Measurements from ENCODE around the gene TTLL4.
"Not testable (repeated sequence)": the region's sequence is repeated elsewhere in the genome, so short reads cannot be mapped to it uniquely, and the experiment has no call there.

TTLL4 gene

GRCh38 chr2:218746470-218746795, 35.8 kb downstream of the TTLL4 start:
- DNase-seq = no peak

DNA sequence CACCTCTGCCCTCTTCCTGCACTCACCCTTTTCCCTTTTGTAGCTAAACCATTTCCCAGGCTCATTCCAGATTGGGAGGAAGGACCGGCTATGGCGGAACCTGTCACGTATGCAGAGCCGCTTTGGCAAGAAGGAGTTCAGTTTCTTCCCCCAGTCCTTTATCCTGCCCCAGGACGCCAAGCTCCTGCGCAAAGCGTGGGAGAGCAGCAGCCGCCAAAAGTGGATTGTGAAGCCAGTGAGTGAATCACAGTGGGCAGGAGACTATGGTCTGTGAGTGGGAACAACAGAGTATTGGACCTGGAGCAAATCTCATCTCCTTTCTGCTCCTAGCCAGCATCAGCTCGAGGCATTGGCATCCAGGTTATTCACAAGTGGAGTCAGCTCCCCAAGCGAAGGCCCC, 36.3 kb downstream of the TTLL4 start:
- no peak for DNase-seq

DNA sequence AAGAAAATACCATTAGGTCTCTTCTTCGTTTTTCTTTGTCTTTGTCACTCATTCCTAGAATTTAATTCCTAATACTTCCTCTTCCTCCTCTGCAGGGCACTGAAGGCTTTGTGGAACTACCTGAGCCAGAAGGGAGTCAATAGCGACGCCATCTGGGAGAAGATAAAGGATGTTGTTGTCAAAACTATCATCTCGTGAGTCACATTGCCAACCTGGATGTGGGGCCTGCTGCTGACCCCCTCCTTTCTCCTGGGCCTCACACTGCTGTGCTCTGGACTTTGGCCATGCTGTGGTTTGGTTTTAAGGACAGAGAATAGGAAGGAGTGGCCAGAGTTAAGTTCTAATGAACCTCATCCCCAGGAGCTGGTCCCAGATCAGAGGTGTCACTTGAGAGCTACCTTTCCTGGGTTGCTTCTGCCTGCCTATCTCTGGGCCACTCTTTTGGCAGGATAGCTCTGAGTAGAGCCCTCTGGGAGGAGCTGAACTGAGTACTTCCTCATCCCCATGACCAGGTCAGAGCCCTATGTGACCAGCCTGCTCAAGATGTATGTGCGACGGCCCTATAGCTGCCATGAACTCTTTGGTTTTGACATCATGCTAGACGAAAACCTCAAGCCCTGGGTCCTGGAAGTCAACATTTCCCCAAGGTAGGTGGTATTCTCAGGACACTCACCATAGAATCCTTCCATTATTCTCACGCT, 38.3 kb downstream of the TTLL4 start:
- no peak for DNase-seq

GRCh38 chr2:218754201-218754600, 43.6 kb downstream of the TTLL4 start:
- DNase-seq = no peak

- DNase-seq = no peak
These were observed 44.1 kb downstream of the TTLL4 start for GRCh38 chr2:218754781-218755180.

GRCh38 chr2:218755198-218755566, 44.5 kb downstream of the TTLL4 start:
- DNase-seq = no peak

GRCh38 chr2:218755567-218756404, 45.2 kb downstream of the TTLL4 start:
- no peak for DNase-seq

GRCh38 chr2:218756599-218757377, 46.2 kb downstream of the TTLL4 start:
- DNase-seq = no peak

DNA sequence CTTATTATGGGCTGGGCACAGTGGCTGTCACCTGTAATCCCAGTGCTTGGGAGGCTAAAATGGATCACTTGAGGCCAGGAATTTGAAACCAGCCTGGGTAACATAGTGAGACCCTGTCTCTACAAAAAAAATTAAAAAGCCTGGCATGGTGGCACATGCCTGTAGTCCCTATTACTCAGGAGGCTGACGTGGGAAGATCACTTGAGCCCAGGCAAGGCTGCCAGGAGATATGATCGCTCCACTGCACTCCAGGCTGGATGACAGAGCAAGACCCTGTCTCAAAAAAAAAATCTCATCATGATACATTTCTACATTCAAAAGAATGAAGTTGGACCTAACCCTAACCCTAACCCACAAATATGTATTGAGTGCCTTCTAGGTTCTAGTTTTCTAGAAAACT, 51.2 kb downstream of the TTLL4 start:
- no peak for DNase-seq

DNA sequence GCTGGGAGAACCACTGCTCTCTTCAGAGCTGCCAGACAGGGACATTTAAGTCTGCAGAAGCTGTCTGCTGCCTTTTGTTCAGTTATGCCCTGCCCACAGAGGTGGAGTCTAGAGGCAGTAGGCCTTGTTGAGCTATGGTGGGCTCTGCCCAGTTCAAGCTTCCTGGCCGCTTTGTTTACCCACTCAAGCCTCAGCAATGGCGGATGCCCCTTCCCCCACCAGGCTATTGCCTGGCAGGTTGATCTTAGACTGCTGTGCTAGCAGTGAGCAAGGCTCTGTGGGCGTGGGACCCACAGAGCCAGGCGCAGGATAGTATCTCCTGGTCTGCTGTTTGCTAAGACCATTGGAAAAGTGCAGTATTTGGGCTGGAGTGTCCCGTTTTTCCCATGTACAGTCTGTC, 62.1 kb downstream of the TTLL4 start:
- not testable (repeated sequence) for DNase-seq

- no peak for DNase-seq
These were observed 63.2 kb downstream of the TTLL4 start for GRCh38 chr2:218773881-218774280.

- DNase-seq = no peak
These were observed 65.9 kb downstream of the TTLL4 start for GRCh38 chr2:218776488-218776887.

- DNase-seq = no peak
These were observed 66.8 kb downstream of the TTLL4 start for GRCh38 chr2:218777276-218777990.

DNA sequence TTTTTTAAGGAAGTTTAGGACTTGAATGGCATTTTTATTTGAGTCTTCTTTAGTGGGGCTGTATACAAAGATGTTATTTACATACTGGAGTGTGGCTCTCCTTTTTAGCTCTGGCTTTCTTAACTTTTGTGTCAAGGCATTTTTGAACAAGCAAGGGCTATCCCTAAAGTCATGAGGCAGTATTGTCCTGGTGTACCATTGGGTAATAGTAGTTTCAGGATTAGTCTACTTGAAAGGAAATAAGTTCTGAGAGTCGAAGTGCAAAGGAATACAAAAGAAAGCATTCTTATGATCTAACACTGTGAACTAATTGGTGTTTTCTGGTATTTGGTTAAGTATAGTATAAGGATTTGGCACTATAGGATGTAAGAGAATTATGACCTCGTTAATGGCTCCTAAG, 69.4 kb downstream of the TTLL4 start:
- no peak for DNase-seq

DNA sequence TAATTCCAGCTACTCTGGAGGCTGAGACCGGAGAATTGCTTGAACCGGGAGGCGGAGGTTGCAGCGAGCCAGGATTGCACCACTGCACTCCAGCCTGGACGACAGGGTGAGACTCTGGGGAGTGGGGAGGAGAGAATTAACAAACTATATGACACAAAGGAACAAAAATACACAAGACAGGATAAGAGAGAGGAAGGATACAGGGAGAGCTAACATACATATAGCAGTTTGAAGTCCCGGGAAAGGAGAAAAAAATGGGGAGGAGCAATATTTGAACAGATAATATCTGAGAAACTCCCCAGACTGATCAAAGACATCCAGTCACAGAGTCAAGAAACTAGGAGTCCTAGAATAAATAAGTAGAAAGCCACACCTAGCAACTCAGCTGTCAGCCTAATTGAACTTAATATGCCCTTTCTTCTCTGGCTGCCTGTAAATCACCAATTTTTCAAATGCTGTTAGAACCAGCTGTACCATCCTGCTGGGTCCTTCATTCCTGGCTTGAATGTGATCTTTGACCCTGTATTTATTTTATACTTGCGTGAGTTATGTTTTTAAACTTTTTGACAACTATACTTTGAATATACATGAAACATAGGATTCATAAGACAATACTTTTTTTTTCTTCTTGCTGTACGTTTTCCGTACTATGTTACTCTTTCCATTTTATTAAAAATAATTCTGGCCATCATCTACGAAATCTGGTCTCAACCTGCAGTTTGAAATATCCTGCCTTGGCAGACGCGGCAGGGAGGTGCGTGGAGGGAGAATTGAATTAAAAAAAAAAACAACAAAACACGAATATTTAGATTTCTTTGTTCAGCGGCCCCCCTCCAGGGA, 70.4 kb downstream of the TTLL4 start:
- DNase-seq = no peak

DNA sequence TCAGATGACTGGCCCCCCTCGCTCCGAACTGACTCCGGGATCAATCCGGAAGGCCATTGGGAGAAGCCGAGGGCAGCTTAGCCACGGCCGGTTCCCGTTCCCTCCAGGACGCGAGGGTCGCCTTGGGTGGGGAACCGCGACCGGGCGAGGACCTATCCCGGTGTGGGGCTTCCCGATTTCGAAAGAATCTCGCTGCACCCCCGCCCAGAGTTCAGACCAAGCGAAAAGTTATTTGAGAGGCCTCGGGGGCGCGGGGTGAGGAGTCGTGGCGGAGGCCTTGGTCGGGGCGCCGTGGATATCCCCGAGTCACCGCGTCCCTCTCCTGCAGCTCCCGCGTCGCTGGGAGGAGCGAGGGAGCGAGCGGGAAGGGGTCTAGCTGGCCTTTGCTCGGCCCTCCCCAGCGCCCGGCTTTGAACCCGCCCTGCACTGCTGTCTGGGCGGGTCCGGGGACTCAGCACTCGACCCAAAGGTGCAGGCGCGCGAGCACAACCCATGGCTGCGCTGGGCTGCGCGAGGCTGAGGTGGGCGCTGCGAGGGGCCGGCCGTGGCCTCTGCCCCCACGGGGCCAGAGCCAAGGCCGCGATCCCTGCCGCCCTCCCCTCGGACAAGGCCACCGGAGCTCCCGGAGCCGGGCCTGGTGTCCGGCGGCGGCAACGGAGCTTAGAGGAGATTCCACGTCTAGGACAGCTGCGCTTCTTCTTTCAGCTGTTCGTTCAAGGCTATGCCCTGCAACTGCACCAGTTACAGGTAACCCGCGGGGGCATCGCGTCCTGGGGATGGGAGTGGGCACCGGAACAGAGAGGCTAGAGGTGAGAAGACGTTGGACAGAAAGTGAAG, 71.3 kb downstream of the TTLL4 start, which contains the start of gene CYP27A1:
Gene CYP27A1, plus strand, starts transcription at position 457 of the 837 bp plus-strand sequence. Its CDS starts 36 bp downstream, at position 493.
- no peak for DNase-seq

DNA sequence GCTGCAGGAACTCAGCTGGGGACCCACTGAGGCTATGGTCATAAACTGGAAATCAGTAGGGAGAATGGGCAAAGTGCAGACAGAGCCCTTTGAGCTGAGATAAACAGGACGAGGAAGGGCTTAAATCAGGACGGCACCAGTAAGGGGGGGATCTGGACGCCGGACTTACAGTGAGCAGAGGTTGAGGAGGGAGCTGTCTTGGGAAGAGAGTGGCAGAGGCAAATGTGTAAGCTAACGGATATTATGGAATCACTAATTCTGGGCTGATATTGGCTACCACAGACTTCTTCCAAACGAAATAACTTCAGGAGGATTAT, 71.9 kb downstream of the TTLL4 start:
- no peak for DNase-seq

GRCh38 chr2:218783688-218784087, 73.1 kb downstream of the TTLL4 start:
- no peak for DNase-seq

- DNase-seq = no peak
These were observed 74.5 kb downstream of the TTLL4 start for GRCh38 chr2:218785103-218785502.

DNA sequence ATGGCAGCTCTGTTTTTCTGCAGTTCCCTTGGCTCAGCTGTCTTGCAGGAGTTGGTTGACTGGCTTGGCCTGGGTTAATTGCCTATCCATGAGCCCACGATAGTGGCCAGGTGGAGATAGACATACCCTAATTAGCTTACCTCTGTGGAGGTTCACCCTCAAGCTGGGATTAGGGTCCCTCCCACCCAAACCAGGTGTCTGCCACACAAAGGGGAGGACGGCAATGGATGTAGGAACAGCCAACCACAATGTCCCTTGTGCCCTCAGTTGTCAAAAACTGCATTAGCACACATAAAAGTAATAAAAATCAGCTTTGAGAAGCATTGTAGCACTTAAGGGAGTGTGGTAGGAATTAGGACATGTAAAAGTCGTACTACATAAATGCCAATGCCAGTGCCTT, 75.5 kb downstream of the TTLL4 start:
- no peak for DNase-seq

DNA sequence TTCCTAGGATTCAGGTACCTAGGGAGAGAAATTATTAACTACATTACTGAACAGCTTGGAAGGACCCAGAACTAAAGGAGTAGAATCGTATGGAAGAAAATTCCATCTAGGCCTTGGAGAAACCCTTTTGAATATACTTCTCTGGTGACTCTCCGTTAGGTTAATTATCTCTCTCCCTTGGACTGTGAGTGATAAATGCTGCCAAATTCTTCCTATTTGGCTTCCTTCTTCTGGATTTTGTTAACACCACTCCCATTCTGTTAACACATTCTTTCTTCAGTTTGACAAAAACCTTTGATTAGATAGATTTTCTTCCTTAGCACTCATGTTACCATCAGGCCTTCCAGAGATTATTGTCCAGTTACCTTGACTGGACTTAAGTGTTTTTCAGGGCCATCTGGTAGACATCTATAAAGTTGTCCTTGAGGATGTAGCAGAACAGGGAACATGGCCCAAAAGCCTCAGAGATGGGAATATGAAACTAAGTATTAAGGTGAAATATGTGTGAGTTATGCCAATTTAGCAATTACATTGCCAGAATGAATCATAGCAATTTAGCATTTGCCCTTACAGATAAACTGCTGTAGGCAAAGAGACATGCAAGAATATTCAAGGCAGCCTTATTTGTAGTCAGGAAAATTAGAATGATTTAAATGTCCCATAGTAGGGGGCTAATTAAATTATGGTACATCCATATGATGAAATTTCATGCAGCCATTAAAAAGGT, 78.1 kb downstream of the TTLL4 start:
- no peak for DNase-seq
